Astrocyte (in vitro differentiated cells and primary cell): ENCODE measurements around the gene PALLD. TPM values are rescaled to one million over a fixed set of nuclear protein-coding genes. Genes with fewer than 3 reads are reported as not detected.

Source experiments
- DNase-seq: peaks from one replicate; pipeline ENCODE4 v3.0.0-alpha.2; 2010; ENCODE audit warnings: low read depth
- FAIRE-seq: peaks from 2 replicates; lab custom pipeline; 2011; peaks lifted over from hg19 to GRCh38; lab: Jason Lieb, UNC
- H2AFZ ChIP-seq: 2 replicates; pipeline ENCODE4 v1.6.0; 2012; ENCODE audit warnings: low read depth, low read length, inconsistent platforms
- H3K27ac ChIP-seq: 2 replicates; pipeline ENCODE4 v1.5.1; 2011; ENCODE audit warnings: low read depth, low read length, inconsistent platforms
- H3K27me3 ChIP-seq: 2 replicates; pipeline ENCODE4 v1.6.0; 2011; ENCODE audit warnings: low read length, inconsistent platforms; ENCODE audit not compliant: insufficient read depth
- H3K36me3 ChIP-seq: 2 replicates; pipeline ENCODE4 v1.5.1; 2011; ENCODE audit warnings: low read length, inconsistent platforms; ENCODE audit not compliant: insufficient read depth
- H3K4me1 ChIP-seq: 2 replicates; pipeline ENCODE4 v1.5.1; 2011; ENCODE audit warnings: low read length, inconsistent platforms; ENCODE audit not compliant: insufficient read depth
- H3K4me2 ChIP-seq: 2 replicates; pipeline ENCODE4 v1.6.0; 2012; ENCODE audit warnings: low read length, inconsistent platforms
- H3K4me3 ChIP-seq: 2 replicates; pipeline ENCODE4 v1.5.1; 2011; ENCODE audit warnings: low read depth, mild to moderate bottlenecking, low read length, inconsistent platforms; ENCODE audit not compliant: insufficient read depth
- H3K79me2 ChIP-seq: 2 replicates; pipeline ENCODE4 v1.6.0; 2012; ENCODE audit warnings: mild to moderate bottlenecking, low read length, inconsistent platforms; ENCODE audit not compliant: insufficient read depth
- H3K9ac ChIP-seq: 2 replicates; pipeline ENCODE4 v1.6.0; 2012; ENCODE audit warnings: mild to moderate bottlenecking, low read length, inconsistent platforms
- H3K9me3 ChIP-seq: 2 replicates; pipeline ENCODE4 v1.5.1; 2012; ENCODE audit warnings: low read depth, mild to moderate bottlenecking, low read length, inconsistent platforms; ENCODE audit not compliant: insufficient read depth
- H4K20me1 ChIP-seq: 2 replicates; pipeline ENCODE4 v1.6.0; 2012; ENCODE audit warnings: low read length, inconsistent platforms; ENCODE audit not compliant: insufficient read depth
- H3K27ac Mint-ChIP-seq: one replicate; pipeline ENCODE4 v1.8.0; 2021; ENCODE audit warnings: mild to moderate bottlenecking, mixed read lengths; ENCODE audit not compliant: unreplicated experiment
- H3K27me3 Mint-ChIP-seq: one replicate; pipeline ENCODE4 v1.8.0; 2021; ENCODE audit warnings: low read depth, mixed read lengths; ENCODE audit not compliant: unreplicated experiment
- H3K36me3 Mint-ChIP-seq: one replicate; pipeline ENCODE4 v1.8.0; 2021; ENCODE audit warnings: low read depth, mixed read lengths; ENCODE audit not compliant: unreplicated experiment
- H3K4me1 Mint-ChIP-seq: one replicate; pipeline ENCODE4 v1.8.0; 2021; ENCODE audit warnings: low read depth, mixed read lengths; ENCODE audit not compliant: unreplicated experiment
- H3K4me3 Mint-ChIP-seq: one replicate; pipeline ENCODE4 v1.8.0; 2021; ENCODE audit warnings: mild to moderate bottlenecking, moderate library complexity, mixed read lengths; ENCODE audit not compliant: unreplicated experiment
- H3K9me3 Mint-ChIP-seq: one replicate; pipeline ENCODE4 v1.8.0; 2021; ENCODE audit warnings: mild to moderate bottlenecking, mixed read lengths; ENCODE audit not compliant: unreplicated experiment
- EZH2 ChIP-seq: IDR thresholded peaks from 2 replicates; pipeline ENCODE4 v1.6.1; 2012; ENCODE audit warnings: mild to moderate bottlenecking, low read length, inconsistent platforms; ENCODE audit not compliant: insufficient read depth
- total RNA-seq: library from RNA; stranded (reverse); gene quantifications from 2 replicates; pipeline ENCODE4 v1.2.1, GENCODE V29; 2021
- TF ChIP-seq, protein P1 (sequence below): IDR thresholded peaks from 2 replicates; pipeline ENCODE4 v1.5.1; 2011; ENCODE audit warnings: low read depth, mild to moderate bottlenecking, inconsistent platforms, low read length, moderate library complexity; ENCODE audit not compliant: insufficient read depth

The PALLD gene
- total RNA-seq, 1 donor from 2014 or later = 498 TPM

DNA sequence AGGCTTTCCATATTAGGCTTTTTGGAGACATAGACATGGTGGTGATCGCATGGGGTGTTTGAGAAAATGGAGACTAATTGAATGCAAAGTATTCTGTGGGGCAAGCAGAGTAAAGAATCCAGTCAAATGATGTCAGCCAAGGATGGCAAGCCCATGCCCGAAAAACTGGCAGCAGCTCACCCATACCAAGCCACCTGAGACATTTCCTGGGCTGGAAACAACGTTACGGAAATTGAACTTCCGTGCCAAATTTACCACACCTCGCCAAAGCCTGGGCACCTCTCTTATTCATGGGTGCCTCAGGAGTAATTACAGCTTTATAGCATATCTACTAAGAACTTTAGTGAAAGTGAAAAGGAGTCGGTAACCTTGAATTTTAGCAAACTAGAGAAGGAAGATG lies 346.8 kb downstream of the PALLD start:
- peaks cover 99% of the 10 kb centered on the region for H3K79me2 ChIP-seq
- H2AFZ ChIP-seq = no peak overlapping the region
- H3K9me3 Mint-ChIP-seq = no peaks in the 10 kb centered on the region
- H3K4me3 ChIP-seq = no peak overlapping the region
- H3K4me1 ChIP-seq = peaks cover 29% of the 10 kb centered on the region
- H3K36me3 Mint-ChIP-seq = peaks cover 18% of the 10 kb centered on the region
- peaks cover 22% of the 10 kb centered on the region for H3K36me3 ChIP-seq
- H3K4me1 Mint-ChIP-seq = peaks cover 57% of the 10 kb centered on the region
- H3K27ac ChIP-seq = peak overlapping the region; percentile 56
- no peaks in the 10 kb centered on the region for H3K27me3 Mint-ChIP-seq
- DNase-seq = no peak
- FAIRE-seq = no peak
- no peaks in the 10 kb centered on the region for H3K9me3 ChIP-seq
- no peak overlapping the region for H3K9ac ChIP-seq
- H4K20me1 ChIP-seq = peaks cover 91% of the 10 kb centered on the region
- H3K27ac Mint-ChIP-seq = peak overlapping the region; percentile 51
- H3K4me2 ChIP-seq = no peak overlapping the region
- TF ChIP-seq EZH2 = no peak
- TF ChIP-seq, protein P1, sequence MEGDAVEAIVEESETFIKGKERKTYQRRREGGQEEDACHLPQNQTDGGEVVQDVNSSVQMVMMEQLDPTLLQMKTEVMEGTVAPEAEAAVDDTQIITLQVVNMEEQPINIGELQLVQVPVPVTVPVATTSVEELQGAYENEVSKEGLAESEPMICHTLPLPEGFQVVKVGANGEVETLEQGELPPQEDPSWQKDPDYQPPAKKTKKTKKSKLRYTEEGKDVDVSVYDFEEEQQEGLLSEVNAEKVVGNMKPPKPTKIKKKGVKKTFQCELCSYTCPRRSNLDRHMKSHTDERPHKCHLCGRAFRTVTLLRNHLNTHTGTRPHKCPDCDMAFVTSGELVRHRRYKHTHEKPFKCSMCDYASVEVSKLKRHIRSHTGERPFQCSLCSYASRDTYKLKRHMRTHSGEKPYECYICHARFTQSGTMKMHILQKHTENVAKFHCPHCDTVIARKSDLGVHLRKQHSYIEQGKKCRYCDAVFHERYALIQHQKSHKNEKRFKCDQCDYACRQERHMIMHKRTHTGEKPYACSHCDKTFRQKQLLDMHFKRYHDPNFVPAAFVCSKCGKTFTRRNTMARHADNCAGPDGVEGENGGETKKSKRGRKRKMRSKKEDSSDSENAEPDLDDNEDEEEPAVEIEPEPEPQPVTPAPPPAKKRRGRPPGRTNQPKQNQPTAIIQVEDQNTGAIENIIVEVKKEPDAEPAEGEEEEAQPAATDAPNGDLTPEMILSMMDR = no peak
- H3K27me3 ChIP-seq = no peaks in the 10 kb centered on the region
- H3K4me3 Mint-ChIP-seq = no peak overlapping the region

DNA sequence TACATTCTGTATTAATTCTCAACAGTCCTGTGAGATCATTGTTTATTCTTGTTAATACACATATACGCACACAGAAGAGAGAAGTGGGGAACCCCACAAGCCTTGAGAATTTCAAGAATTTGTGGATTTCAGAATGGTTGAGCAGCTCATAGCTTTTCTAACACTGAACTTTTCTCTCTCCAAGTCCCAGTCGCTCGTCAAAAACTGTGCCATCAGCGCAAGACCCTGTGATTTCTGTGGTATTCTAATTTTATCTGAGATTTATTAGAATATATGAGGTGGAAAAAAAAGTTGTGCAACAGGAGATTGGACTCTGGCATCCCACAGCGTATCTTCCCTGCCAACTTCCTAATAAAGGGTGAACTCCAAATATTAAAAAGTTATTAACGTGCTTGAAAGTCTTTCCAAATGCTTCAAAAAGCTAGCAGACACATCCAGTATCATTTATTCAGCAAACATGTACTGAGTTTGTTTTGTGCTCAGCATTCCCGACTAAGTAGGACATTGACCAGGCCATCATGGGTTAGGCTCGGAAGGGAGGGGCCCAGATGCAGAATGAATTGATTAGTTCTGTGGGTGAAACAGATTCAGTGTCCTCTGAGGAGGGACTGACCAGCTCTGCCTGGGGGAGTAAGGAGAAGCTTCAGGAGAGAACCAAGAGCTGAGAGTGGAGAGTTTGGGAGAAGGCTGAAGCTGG lies 347.6 kb downstream of the PALLD start:
- Histone ChIP-seq H2AFZ (no peak overlapping the region), H3K9ac (no peak overlapping the region), H4K20me1 (peaks cover 92% of the 10 kb centered on the region), H3K9me3 (no peaks in the 10 kb centered on the region), H3K27me3 (no peaks in the 10 kb centered on the region), H3K27ac (peak overlapping the region; percentile 56), H3K4me3 (no peak overlapping the region), H3K4me2 (no peak overlapping the region), H3K79me2 (peaks cover 99% of the 10 kb centered on the region), H3K36me3 (peaks cover 22% of the 10 kb centered on the region), H3K4me1 (peaks cover 38% of the 10 kb centered on the region)
- TF ChIP-seq EZH2 = no peak
- TF ChIP-seq, protein P1 = no peak
- Mint-ChIP-seq H3K4me3 (no peak overlapping the region), H3K36me3 (peaks cover 18% of the 10 kb centered on the region), H3K9me3 (no peaks in the 10 kb centered on the region), H3K27ac (peak overlapping the region; percentile 77), H3K4me1 (peaks cover 63% of the 10 kb centered on the region), H3K27me3 (no peaks in the 10 kb centered on the region)
- FAIRE-seq (peak; percentile 52), DNase-seq (peak; percentile 67)

DNA sequence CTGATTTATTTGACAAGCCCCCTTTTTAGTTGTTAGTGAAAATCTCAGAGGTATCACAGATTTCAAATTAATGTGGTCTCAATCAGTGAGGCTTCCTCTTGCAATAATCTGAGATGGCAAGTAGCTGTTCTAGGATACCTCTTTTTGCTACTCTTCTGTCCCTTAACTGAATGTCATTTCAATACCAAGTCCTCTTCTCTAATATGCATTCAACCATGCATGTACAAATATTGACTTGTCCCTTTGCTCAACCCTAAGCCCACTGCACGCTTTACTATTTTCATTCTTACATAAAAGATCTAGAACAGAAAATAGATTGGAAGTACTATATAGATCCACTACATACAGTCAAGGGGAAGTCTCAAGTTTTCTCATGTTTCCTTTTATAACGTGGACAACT lies 349.0 kb downstream of the PALLD start:
- Mint-ChIP-seq H3K4me3 (no peak overlapping the region), H3K27me3 (no peaks in the 10 kb centered on the region), H3K27ac (no peak overlapping the region), H3K9me3 (no peaks in the 10 kb centered on the region), H3K4me1 (peaks cover 67% of the 10 kb centered on the region), H3K36me3 (peaks cover 16% of the 10 kb centered on the region)
- Histone ChIP-seq H2AFZ (no peak overlapping the region), H3K79me2 (peaks cover 99% of the 10 kb centered on the region), H3K9ac (no peak overlapping the region), H4K20me1 (peaks cover 84% of the 10 kb centered on the region), H3K27ac (no peak overlapping the region), H3K27me3 (no peaks in the 10 kb centered on the region), H3K4me2 (no peak overlapping the region), H3K36me3 (peaks cover 25% of the 10 kb centered on the region), H3K9me3 (no peaks in the 10 kb centered on the region), H3K4me1 (peaks cover 44% of the 10 kb centered on the region), H3K4me3 (no peak overlapping the region)
- TF ChIP-seq EZH2 = no peak
- TF ChIP-seq, protein P1 = no peak
- DNase-seq = no peak
- FAIRE-seq = no peak
